ENCODE data around the gene CLEC19A. TPM values are rescaled to one million over a fixed set of nuclear protein-coding genes. Genes with fewer than 3 reads are reported as not detected.

CLEC19A gene
- total RNA-seq (not detected), polyA plus RNA-seq (ENCODE audit: insufficient read depth in 1 of 8, insufficient read length in 8 of 8, low replicate concordance in 1 of 8) (under 1 TPM in 5 of 8 donors, not detected in 3; 0.08 to 0.19 (median 0.13) TPM)
- long read RNA-seq, donor 1 = 0 reads
- long read RNA-seq, donor 2 = 0 reads
- long read RNA-seq, donor 3 = 0 reads
- long read RNA-seq, donor 4 = 0 reads
- long read RNA-seq, donor 5 = 0 reads
- long read RNA-seq, donor 6 = 0 reads
- long read RNA-seq, donor 7 = 0 reads
- long read RNA-seq, donor 8 = 0 reads
- long read RNA-seq, donor 9 = 0 reads
- long read RNA-seq, donor 10 = 0 reads
- long read RNA-seq, donor 11 = 0 reads

DNA sequence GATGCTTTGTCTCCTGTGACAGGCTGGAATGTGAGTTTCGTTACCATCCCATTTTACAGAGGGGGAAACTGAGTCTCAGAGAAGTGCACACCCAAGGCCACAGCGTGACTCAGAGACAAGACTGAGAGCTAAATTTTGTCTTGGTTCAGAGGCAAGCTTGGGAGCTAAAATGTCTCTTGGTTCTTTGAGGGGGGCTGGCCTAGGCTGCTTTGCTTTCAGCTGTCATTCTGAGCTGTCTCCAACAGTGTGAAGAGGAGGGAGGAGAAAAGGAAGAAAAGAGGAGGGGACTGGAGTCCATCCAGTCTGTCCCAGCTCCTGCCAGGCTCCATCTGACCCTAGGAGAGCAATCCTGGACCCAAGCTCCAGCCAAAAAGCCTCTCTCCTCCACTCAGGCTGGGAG is at the start of gene CLEC19A:
Gene CLEC19A, plus strand, starts transcription at position 301 of the 400 bp plus-strand sequence. CDS start 121 bp downstream, outside the sequence.
- Histone ChIP-seq H3K9me3 (replicated peaks; ENCODE audit: control insufficient read depth, low read depth, low read length) (no peaks in the 10 kb centered on the region), H3K27ac (ENCODE audit: low read length) (no peak within 1 kb of the TSS), H3K36me3 (ENCODE audit: control insufficient read depth, insufficient read depth, low read length) (no peaks in the 10 kb centered on the region), H3K27me3 (ENCODE audit: control insufficient read depth, insufficient read depth, low read length) (peaks cover 2% of the 10 kb centered on the region), H3K4me1 (ENCODE audit: control insufficient read depth, insufficient read depth, low read length) (peaks cover 13% of the 10 kb centered on the region), H3K4me3 (ENCODE audit: low read length) (no peak within 1 kb of the TSS)
- 80% methylated on average over 2 of the region's 2 CpGs for WGBS (ENCODE audit: insufficient coverage)
- DNase-seq = no peak

DNA sequence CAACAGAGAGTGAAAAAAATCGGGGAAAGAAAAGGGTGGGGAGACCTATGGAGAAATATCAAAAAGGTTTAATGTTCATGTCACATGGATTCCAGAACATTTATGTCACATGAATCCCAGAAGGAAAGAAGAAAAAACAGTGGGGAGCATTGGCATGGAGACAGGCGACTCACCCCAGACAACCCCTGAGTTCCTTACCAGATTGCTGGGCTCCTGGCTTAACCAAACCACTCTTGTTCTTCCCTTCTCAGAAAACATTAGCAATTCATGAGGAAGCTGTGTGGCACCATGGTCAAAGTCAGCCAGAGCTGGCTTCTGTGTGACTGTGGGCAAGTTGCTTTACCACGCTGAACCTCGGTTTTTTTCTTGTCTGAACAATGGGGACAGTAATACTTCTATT is 49.6 kb upstream of the CLEC19A start:
- Histone ChIP-seq H3K4me3 (ENCODE audit: low read length) (no peak overlapping the region), H3K27ac (ENCODE audit: low read length) (no peak overlapping the region), H3K9me3 (replicated peaks; ENCODE audit: control insufficient read depth, low read depth, low read length) (peaks cover 16% of the 10 kb centered on the region), H3K4me1 (ENCODE audit: control insufficient read depth, insufficient read depth, low read length) (no peaks in the 10 kb centered on the region), H3K27me3 (ENCODE audit: control insufficient read depth, insufficient read depth, low read length) (no peaks in the 10 kb centered on the region), H3K36me3 (ENCODE audit: control insufficient read depth, insufficient read depth, low read length) (peaks cover 3% of the 10 kb centered on the region)
- no peak for DNase-seq
- 75% methylated on average over 1 of the region's 4 CpGs for WGBS (ENCODE audit: insufficient coverage)

- no peaks in the 10 kb centered on the region for H3K27me3 ChIP-seq (ENCODE audit: control insufficient read depth, insufficient read depth, low read length)
- DNase-seq = no peak
- peaks cover 3% of the 10 kb centered on the region for H3K36me3 ChIP-seq (ENCODE audit: control insufficient read depth, insufficient read depth, low read length)
- no peaks in the 10 kb centered on the region for H3K4me1 ChIP-seq (ENCODE audit: control insufficient read depth, insufficient read depth, low read length)
- H3K4me3 ChIP-seq (ENCODE audit: low read length) = no peak overlapping the region
- WGBS (ENCODE audit: insufficient coverage) = 75% methylated on average over 3 of the region's 4 CpGs
- H3K27ac ChIP-seq (ENCODE audit: low read length) = no peak overlapping the region
- H3K9me3 ChIP-seq (replicated peaks; ENCODE audit: control insufficient read depth, low read depth, low read length) = peaks cover 16% of the 10 kb centered on the region
Measured at GRCh38 chr16:19236561-19237209, 48.8 kb upstream of the CLEC19A start.

DNA sequence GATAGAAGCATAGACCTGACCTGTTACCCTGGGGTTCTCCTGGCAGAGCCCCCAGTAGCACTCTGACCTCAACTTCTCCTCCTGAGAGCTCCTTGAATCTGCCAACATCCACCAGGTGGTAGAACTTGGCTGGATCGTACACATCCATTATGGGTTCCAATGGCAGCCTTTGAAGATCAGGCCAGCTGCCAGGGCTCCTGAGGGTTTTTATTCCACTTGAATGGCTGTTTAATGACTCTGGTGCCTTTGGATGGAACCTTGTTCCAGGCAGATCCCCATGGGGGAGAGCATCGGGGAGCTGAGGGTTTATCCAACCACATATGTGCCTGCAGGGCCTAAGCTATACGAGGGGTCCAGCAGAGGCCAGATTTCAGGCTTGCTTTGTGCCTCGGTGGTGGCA is 47.1 kb upstream of the CLEC19A start:
- WGBS (ENCODE audit: insufficient coverage) = 94% methylated on average over 4 of the region's 4 CpGs

DNA sequence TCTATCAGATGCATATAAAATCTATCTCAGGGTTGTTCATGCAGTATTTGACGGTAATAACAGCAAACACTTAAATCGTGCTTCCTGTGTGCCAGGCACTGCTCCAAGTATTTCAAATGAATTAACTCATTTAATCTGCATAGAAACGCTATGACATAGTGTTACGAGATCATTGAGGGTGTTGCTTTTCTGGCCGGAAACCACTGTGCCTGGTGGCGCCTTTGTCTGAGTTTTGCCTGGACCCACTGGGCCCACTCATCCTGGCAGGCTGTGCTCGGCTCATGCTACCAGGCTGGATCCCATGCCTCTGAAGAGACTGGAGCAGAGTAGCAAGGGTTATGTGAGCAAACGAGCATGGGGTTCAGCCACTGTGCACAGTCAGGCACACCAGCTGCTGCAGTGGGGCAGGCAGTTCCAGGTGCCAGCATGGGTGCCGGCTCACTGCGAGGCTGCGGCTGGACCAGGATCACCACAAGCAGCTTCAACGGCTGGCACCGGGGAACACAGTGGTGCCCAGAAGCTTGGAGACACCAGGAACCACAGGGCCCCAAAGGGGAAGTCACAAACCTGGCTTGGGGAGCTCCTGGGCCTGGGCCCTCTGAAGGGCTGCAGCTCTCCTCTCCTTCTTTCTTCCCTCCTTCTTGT is 45.9 kb upstream of the CLEC19A start:
- Histone ChIP-seq H3K27me3 (ENCODE audit: control insufficient read depth, insufficient read depth, low read length) (no peaks in the 10 kb centered on the region), H3K27ac (ENCODE audit: low read length) (no peak overlapping the region), H3K36me3 (ENCODE audit: control insufficient read depth, insufficient read depth, low read length) (peaks cover 3% of the 10 kb centered on the region), H3K9me3 (replicated peaks; ENCODE audit: control insufficient read depth, low read depth, low read length) (peaks cover 14% of the 10 kb centered on the region), H3K4me3 (ENCODE audit: low read length) (no peak overlapping the region), H3K4me1 (ENCODE audit: control insufficient read depth, insufficient read depth, low read length) (no peaks in the 10 kb centered on the region)
- DNase-seq = no peak
- WGBS (ENCODE audit: insufficient coverage) = 80% methylated on average over 12 of the region's 13 CpGs

More for the DNA sequence above, 47.1 kb upstream of the CLEC19A start:
- Histone ChIP-seq H3K27me3 (ENCODE audit: control insufficient read depth, insufficient read depth, low read length) (no peaks in the 10 kb centered on the region), H3K4me1 (ENCODE audit: control insufficient read depth, insufficient read depth, low read length) (no peaks in the 10 kb centered on the region), H3K4me3 (ENCODE audit: low read length) (no peak overlapping the region), H3K36me3 (ENCODE audit: control insufficient read depth, insufficient read depth, low read length) (peaks cover 3% of the 10 kb centered on the region), H3K9me3 (replicated peaks; ENCODE audit: control insufficient read depth, low read depth, low read length) (peaks cover 16% of the 10 kb centered on the region), H3K27ac (ENCODE audit: low read length) (no peak overlapping the region)
- no peak for DNase-seq

DNA sequence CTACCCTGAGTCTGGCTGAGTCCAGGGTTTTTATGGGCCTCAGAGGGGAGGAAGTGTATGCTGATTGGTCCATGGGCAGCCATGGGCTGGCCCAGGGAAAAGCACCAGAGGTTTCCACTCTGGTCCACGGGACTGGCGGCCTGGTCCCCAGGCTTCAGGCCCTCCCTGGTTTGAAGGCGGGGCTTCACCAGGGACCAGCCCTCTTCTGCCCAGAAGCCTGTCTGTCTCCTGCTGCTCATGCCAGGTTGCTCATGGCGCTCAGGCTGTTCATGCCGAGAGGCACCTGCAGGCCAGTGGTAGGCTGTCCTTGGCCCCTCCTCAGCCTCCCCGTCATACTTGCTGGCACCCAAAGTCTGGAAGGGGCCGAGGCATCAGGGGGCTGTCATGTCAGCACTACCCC is 45.0 kb upstream of the CLEC19A start:
- no peaks in the 10 kb centered on the region for H3K36me3 ChIP-seq (ENCODE audit: control insufficient read depth, insufficient read depth, low read length)
- H3K4me3 ChIP-seq (ENCODE audit: low read length) = no peak overlapping the region
- H3K9me3 ChIP-seq (replicated peaks; ENCODE audit: control insufficient read depth, low read depth, low read length) = peaks cover 6% of the 10 kb centered on the region
- no peak for DNase-seq
- no peak overlapping the region for H3K27ac ChIP-seq (ENCODE audit: low read length)
- WGBS (ENCODE audit: insufficient coverage) = 94% methylated on average over 7 of the region's 7 CpGs
- H3K27me3 ChIP-seq (ENCODE audit: control insufficient read depth, insufficient read depth, low read length) = no peaks in the 10 kb centered on the region
- H3K4me1 ChIP-seq (ENCODE audit: control insufficient read depth, insufficient read depth, low read length) = peaks cover under 1% of the 10 kb centered on the region

GRCh38 chr16:19241512-19241911 is 44.0 kb upstream of the CLEC19A start:
- 92% methylated on average over 2 of the region's 11 CpGs for WGBS (ENCODE audit: insufficient coverage)
- Histone ChIP-seq H3K4me3 (ENCODE audit: low read length) (no peak overlapping the region), H3K36me3 (ENCODE audit: control insufficient read depth, insufficient read depth, low read length) (no peaks in the 10 kb centered on the region), H3K4me1 (ENCODE audit: control insufficient read depth, insufficient read depth, low read length) (peaks cover 2% of the 10 kb centered on the region), H3K27me3 (ENCODE audit: control insufficient read depth, insufficient read depth, low read length) (no peaks in the 10 kb centered on the region), H3K9me3 (replicated peaks; ENCODE audit: control insufficient read depth, low read depth, low read length) (no peaks in the 10 kb centered on the region), H3K27ac (ENCODE audit: low read length) (no peak overlapping the region)
- no peak for DNase-seq

- no peaks in the 10 kb centered on the region for H3K9me3 ChIP-seq (replicated peaks; ENCODE audit: control insufficient read depth, low read depth, low read length)
- peaks cover 2% of the 10 kb centered on the region for H3K4me1 ChIP-seq (ENCODE audit: control insufficient read depth, insufficient read depth, low read length)
- H3K36me3 ChIP-seq (ENCODE audit: control insufficient read depth, insufficient read depth, low read length) = no peaks in the 10 kb centered on the region
- no CpG with 5 or more reads among the region's 1 CpG for WGBS (ENCODE audit: insufficient coverage)
- H3K27me3 ChIP-seq (ENCODE audit: control insufficient read depth, insufficient read depth, low read length) = no peaks in the 10 kb centered on the region
- H3K4me3 ChIP-seq (ENCODE audit: low read length) = no peak overlapping the region
- no peak overlapping the region for H3K27ac ChIP-seq (ENCODE audit: low read length)
- no peak for DNase-seq
Measured at GRCh38 chr16:19242186-19242585, 43.3 kb upstream of the CLEC19A start.

GRCh38 chr16:19242987-19243575 is 42.5 kb upstream of the CLEC19A start:
- Histone ChIP-seq H3K4me3 (ENCODE audit: low read length) (no peak overlapping the region), H3K9me3 (replicated peaks; ENCODE audit: control insufficient read depth, low read depth, low read length) (no peaks in the 10 kb centered on the region), H3K27me3 (ENCODE audit: control insufficient read depth, insufficient read depth, low read length) (no peaks in the 10 kb centered on the region), H3K36me3 (ENCODE audit: control insufficient read depth, insufficient read depth, low read length) (no peaks in the 10 kb centered on the region), H3K27ac (ENCODE audit: low read length) (no peak overlapping the region), H3K4me1 (ENCODE audit: control insufficient read depth, insufficient read depth, low read length) (peaks cover 2% of the 10 kb centered on the region)
- no peak for DNase-seq
- WGBS (ENCODE audit: insufficient coverage) = 90% methylated on average over 2 of the region's 3 CpGs

- Histone ChIP-seq H3K27ac (ENCODE audit: low read length) (no peak overlapping the region), H3K36me3 (ENCODE audit: control insufficient read depth, insufficient read depth, low read length) (no peaks in the 10 kb centered on the region), H3K4me3 (ENCODE audit: low read length) (no peak overlapping the region), H3K27me3 (ENCODE audit: control insufficient read depth, insufficient read depth, low read length) (no peaks in the 10 kb centered on the region), H3K4me1 (ENCODE audit: control insufficient read depth, insufficient read depth, low read length) (peaks cover 2% of the 10 kb centered on the region), H3K9me3 (replicated peaks; ENCODE audit: control insufficient read depth, low read depth, low read length) (no peaks in the 10 kb centered on the region)
- no peak for DNase-seq
- 67% methylated on average over 3 of the region's 8 CpGs for WGBS (ENCODE audit: insufficient coverage)
Measured at GRCh38 chr16:19245326-19245925, 40.1 kb upstream of the CLEC19A start.

All from muscle of leg (tissue), 16 donors.